Vagina (tissue), 2 donors: Measurements from ENCODE around the gene KCNJ4.

Source experiments
- POLR2AphosphoS5 ChIP-seq, 2 donors: sonication (generic); formaldehyde crosslinking; IDR thresholded peaks; one replicate each; pipeline ENCODE4 v1.9.0; 2017; ENCODE audit warnings: antibody characterized with exemption in 2 of 2, mild to moderate bottlenecking in 2 of 2, low read depth in 1 of 2; ENCODE audit not compliant: insufficient read depth in 1 of 2
- TF ChIP-seq, protein P1 (sequence below), 3 experiments: fragments of 450-650 bp in 2 of 3; fragments of 200-600 bp in 1 of 3; sonication (generic) in 1 of 3; IDR thresholded peaks; one replicate each; pipeline ENCODE4 v1.5.1; 2017 to 2019; ENCODE audit warnings: antibody characterized with exemption in 3 of 3, mild to moderate bottlenecking in 2 of 3, moderate library complexity in 2 of 3

DNA sequence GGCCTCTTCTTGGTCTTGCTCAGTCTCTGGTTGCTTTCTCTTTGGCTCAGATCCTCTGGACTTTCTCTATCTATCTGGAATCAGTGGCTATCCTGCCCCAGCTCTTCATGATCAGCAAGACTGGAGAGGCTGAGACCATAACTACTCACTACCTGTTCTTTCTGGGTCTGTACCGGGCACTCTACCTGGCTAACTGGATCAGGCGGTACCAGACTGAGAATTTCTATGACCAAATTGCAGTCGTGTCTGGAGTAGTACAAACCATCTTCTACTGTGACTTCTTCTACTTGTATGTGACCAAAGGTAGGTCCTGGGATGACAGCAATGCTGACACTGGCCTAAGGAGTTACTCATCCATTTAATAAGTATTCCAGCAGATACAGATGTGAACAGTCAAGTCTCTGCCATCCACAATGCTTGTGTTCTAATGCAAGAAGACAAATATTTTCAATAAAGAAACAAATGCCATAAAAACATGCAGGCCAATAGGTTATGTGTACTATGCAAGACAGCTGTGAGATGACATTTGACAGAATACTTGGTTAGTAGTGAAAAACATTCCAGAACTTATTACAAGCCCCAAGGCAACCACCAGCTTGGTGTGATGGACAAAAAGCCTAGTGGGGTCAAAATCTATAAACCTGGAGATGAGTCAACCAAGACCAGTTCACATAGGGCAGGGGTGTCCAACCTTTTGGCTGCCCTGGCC lies 26.3 kb upstream of the KCNJ4 start:
- TF ChIP-seq, protein P1, sequence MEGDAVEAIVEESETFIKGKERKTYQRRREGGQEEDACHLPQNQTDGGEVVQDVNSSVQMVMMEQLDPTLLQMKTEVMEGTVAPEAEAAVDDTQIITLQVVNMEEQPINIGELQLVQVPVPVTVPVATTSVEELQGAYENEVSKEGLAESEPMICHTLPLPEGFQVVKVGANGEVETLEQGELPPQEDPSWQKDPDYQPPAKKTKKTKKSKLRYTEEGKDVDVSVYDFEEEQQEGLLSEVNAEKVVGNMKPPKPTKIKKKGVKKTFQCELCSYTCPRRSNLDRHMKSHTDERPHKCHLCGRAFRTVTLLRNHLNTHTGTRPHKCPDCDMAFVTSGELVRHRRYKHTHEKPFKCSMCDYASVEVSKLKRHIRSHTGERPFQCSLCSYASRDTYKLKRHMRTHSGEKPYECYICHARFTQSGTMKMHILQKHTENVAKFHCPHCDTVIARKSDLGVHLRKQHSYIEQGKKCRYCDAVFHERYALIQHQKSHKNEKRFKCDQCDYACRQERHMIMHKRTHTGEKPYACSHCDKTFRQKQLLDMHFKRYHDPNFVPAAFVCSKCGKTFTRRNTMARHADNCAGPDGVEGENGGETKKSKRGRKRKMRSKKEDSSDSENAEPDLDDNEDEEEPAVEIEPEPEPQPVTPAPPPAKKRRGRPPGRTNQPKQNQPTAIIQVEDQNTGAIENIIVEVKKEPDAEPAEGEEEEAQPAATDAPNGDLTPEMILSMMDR (IDR thresholded peaks at IDR 0.05), result no peak
- no peak for TF ChIP-seq POLR2AphosphoS5 (IDR thresholded peaks at IDR 0.05; ENCODE audit: insufficient read depth in 1 of 2, low read depth in 1 of 2)
